HG03159 (cell line): ENCODE measurements around the gene COL1A1.

Experiments used
- ATAC-seq: cut with Tn5 transposase; IDR thresholded peaks from one replicate; pipeline ENCODE4 v1.9.1; 2021; ENCODE audit warnings: mild to moderate bottlenecking, moderate library complexity; ENCODE audit not compliant: unreplicated experiment

The COL1A1 gene

GRCh38 chr17:50200457-50201275, 765 bp downstream of the COL1A1 start:
- peak; percentile 71 for ATAC-seq

GRCh38 chr17:50199803-50200456, 1.5 kb downstream of the COL1A1 start:
- ATAC-seq, result peak; percentile 30

GRCh38 chr17:50199211-50199802, 2.1 kb downstream of the COL1A1 start:
- ATAC-seq, result no peak

GRCh38 chr17:50198026-50198669, 3.3 kb downstream of the COL1A1 start:
- no peak for ATAC-seq

- ATAC-seq, result no peak
These were observed 4.6 kb downstream of the COL1A1 start for GRCh38 chr17:50196826-50197225.

GRCh38 chr17:50196036-50196435, 5.4 kb downstream of the COL1A1 start:
- no peak for ATAC-seq

GRCh38 chr17:50194934-50195865, 6.2 kb downstream of the COL1A1 start:
- ATAC-seq, result no peak

GRCh38 chr17:50194140-50194933, 7.1 kb downstream of the COL1A1 start:
- no peak for ATAC-seq

GRCh38 chr17:50192618-50193291, 8.7 kb downstream of the COL1A1 start:
- ATAC-seq, result no peak

- no peak for ATAC-seq
These were observed 9.2 kb downstream of the COL1A1 start for GRCh38 chr17:50192144-50192617.

- no peak for ATAC-seq
These were observed 9.9 kb downstream of the COL1A1 start for GRCh38 chr17:50191359-50192143.

GRCh38 chr17:50190603-50191358, 10.7 kb downstream of the COL1A1 start:
- ATAC-seq, result no peak

GRCh38 chr17:50190293-50190602, 11.2 kb downstream of the COL1A1 start:
- no peak for ATAC-seq

- no peak for ATAC-seq
These were observed 11.7 kb downstream of the COL1A1 start for GRCh38 chr17:50189550-50190292.

- no peak for ATAC-seq
These were observed 12.4 kb downstream of the COL1A1 start for GRCh38 chr17:50188921-50189549.

GRCh38 chr17:50188531-50188920, 12.9 kb downstream of the COL1A1 start:
- ATAC-seq, result no peak
